ENCODE measurements around the gene CCN6.

The CCN6 gene

GRCh38 chr6:112062966-112063365, 9.1 kb downstream of the CCN6 start:
- Histone ChIP-seq H3K27me3 (ENCODE audit: insufficient read depth, poor library complexity, severe bottlenecking) (no peaks in the 10 kb centered on the region), H3K4me3 (replicated peaks; ENCODE audit: insufficient read depth, low read length) (no peak overlapping the region), H3K27ac (replicated peaks) (no peak overlapping the region)
- no peak for TF ChIP-seq REST (IDR thresholded peaks at IDR 0.05; ENCODE audit: insufficient replicate concordance, low read depth)
- no peak for TF ChIP-seq CTCF (IDR thresholded peaks at IDR 0.05; ENCODE audit: insufficient read depth, low read length)
- no peak for TF ChIP-seq POLR2AphosphoS5 (IDR thresholded peaks at IDR 0.05; ENCODE audit: low read depth)
- TF ChIP-seq SPI1 (IDR thresholded peaks at IDR 0.05; ENCODE audit: borderline replicate concordance, low read depth) = no peak
- no peak for TF ChIP-seq GABPA (IDR thresholded peaks at IDR 0.05; ENCODE audit: low read depth)
- no peak for DNase-seq (ENCODE audit: low read depth in 1 of 2, low spot score in 1 of 2)

- H3K4me3 ChIP-seq (replicated peaks; ENCODE audit: insufficient read depth, low read length) = no peak overlapping the region
- TF ChIP-seq CTCF (IDR thresholded peaks at IDR 0.05; ENCODE audit: insufficient read depth, low read length) = no peak
- no peak for TF ChIP-seq GABPA (IDR thresholded peaks at IDR 0.05; ENCODE audit: low read depth)
- no peak for TF ChIP-seq POLR2AphosphoS5 (IDR thresholded peaks at IDR 0.05; ENCODE audit: low read depth)
- no peak for TF ChIP-seq SPI1 (IDR thresholded peaks at IDR 0.05; ENCODE audit: borderline replicate concordance, low read depth)
- TF ChIP-seq REST (IDR thresholded peaks at IDR 0.05; ENCODE audit: insufficient replicate concordance, low read depth) = no peak
- H3K27ac ChIP-seq (replicated peaks) = no peak overlapping the region
- DNase-seq (ENCODE audit: low read depth in 1 of 2, low spot score in 1 of 2) = no peak
- no peaks in the 10 kb centered on the region for H3K27me3 ChIP-seq (ENCODE audit: insufficient read depth, poor library complexity, severe bottlenecking)
Observed at GRCh38 chr6:112065426-112065986, 11.6 kb downstream of the CCN6 start.

- DNase-seq (ENCODE audit: low read depth in 1 of 2, low spot score in 1 of 2) = no peak
- H3K27me3 ChIP-seq (ENCODE audit: insufficient read depth, poor library complexity, severe bottlenecking) = no peaks in the 10 kb centered on the region
- no peak overlapping the region for H3K27ac ChIP-seq (replicated peaks)
- H3K4me3 ChIP-seq (replicated peaks; ENCODE audit: insufficient read depth, low read length) = no peak overlapping the region
- no peak for TF ChIP-seq REST (IDR thresholded peaks at IDR 0.05; ENCODE audit: insufficient replicate concordance, low read depth)
- TF ChIP-seq POLR2AphosphoS5 (IDR thresholded peaks at IDR 0.05; ENCODE audit: low read depth) = no peak
- TF ChIP-seq GABPA (IDR thresholded peaks at IDR 0.05; ENCODE audit: low read depth) = no peak
- no peak for TF ChIP-seq CTCF (IDR thresholded peaks at IDR 0.05; ENCODE audit: insufficient read depth, low read length)
- no peak for TF ChIP-seq SPI1 (IDR thresholded peaks at IDR 0.05; ENCODE audit: borderline replicate concordance, low read depth)
Observed at GRCh38 chr6:112066606-112067005, 12.7 kb downstream of the CCN6 start.
